Smooth muscle cell of the pulmonary artery (primary cell): ENCODE measurements around the gene ZNF506. TPM values are rescaled to one million over a fixed set of nuclear protein-coding genes. Genes with fewer than 3 reads are reported as not detected.

Experiments used
- total RNA-seq: library from RNA; depleted of rRNA; stranded (reverse); fragments of >200 nt; gene quantifications from 2 replicates; pipeline ENCODE4 v1.2.3, GENCODE V29; 2014

Gene ZNF506
- total RNA-seq = 10.0 and 10.1 TPM in 2 replicates

GRCh38 chr19:19821366-19821951 lies at the start of gene ZNF506:
Gene ZNF506 (minus strand): TSS chr19:19821750. CDS start chr19:19821603, 147 bp downstream.

GRCh38 chr19:19865750-19866610 lies 44.4 kb upstream of the ZNF506 start, which contains the start of gene ZNF253:
Gene ZNF253 (plus strand): TSS chr19:19865882. CDS start chr19:19865997, 115 bp downstream.

Other genes starting within 250 kb of the ZNF506 start
- 0.10 and 0.26 TPM in 2 replicates for gene PBX4, start 203.1 kb downstream of the ZNF506 start, total RNA-seq
- 1.1 and 1.7 TPM in 2 replicates for gene LPAR2, start 193.5 kb downstream of the ZNF506 start, total RNA-seq
- gene GMIP, start 178.1 kb downstream of the ZNF506 start, total RNA-seq = 4.4 and 5.9 TPM in 2 replicates
- gene ATP13A1, start 158.1 kb downstream of the ZNF506 start, total RNA-seq = 42.6 and 67.5 TPM in 2 replicates
- 4.6 and 5.4 TPM in 2 replicates for gene ZNF101, start 152.9 kb downstream of the ZNF506 start, total RNA-seq
- 4.1 and 5.3 TPM in 2 replicates for gene ZNF14, start 88.6 kb downstream of the ZNF506 start, total RNA-seq
- gene ZNF253, start 44.1 kb upstream of the ZNF506 start, total RNA-seq = 3.1 and 3.2 TPM in 2 replicates
- gene ZNF93, start 79.2 kb upstream of the ZNF506 start, total RNA-seq = 2.6 and 2.9 TPM in 2 replicates
- gene ZNF682, start 217.8 kb upstream of the ZNF506 start, total RNA-seq = 1.2 and 1.8 TPM in 2 replicates